HepG2 (cell line): ENCODE measurements around the gene UBE4A.

ENCODE experiments used
- KDM5B ChIP-seq: sonication (generic); formaldehyde crosslinking; IDR thresholded peaks from 2 replicates; pipeline ENCODE4 v1.4.0; 2020; ENCODE audit warnings: missing genetic modification reagents, mild to moderate bottlenecking, borderline replicate concordance
- POLR2A ChIP-seq, 2 experiments: IDR thresholded peaks; 2 replicates each; pipeline ENCODE4 v1.6.1; 2011; ENCODE audit warnings: low read depth in 2 of 2, low read length in 2 of 2, mild to moderate bottlenecking in 1 of 2, moderate library complexity in 1 of 2; ENCODE audit not compliant: insufficient read depth in 1 of 2
- TF ChIP-seq, protein P1 (sequence below): sonication (generic); formaldehyde crosslinking; IDR thresholded peaks from 2 replicates; pipeline ENCODE4 v1.5.0; 2020; ENCODE audit warnings: mild to moderate bottlenecking, missing genetic modification reagents, moderate library complexity

DNA sequence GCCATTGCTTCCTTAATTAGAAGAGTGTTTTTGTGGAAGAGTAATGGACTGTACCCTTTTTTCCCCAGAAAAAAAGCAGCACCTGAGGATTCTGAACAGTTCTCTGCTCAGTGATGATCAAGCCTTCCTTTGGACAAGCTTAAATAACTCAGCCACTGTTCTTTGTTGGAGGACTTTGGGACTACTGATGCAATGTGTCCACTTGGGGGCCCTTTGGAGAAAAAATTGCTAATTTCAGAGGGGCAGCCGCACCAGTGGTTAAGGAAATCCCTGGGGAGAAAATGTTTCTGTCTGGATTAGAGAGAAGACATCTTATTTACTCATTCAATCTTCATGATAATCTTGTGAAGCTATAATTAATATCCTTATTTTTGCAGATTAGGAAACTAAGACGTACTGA, 71.6 kb downstream of the UBE4A start:
- TF ChIP-seq KDM5B (CRISPR knock-in tag) (no peak), POLR2A (IDR thresholded peaks at IDR 0.05; ENCODE audit: insufficient read depth in 1 of 2, low read depth in 2 of 2, low read length in 2 of 2) (no peak)
- TF ChIP-seq, protein P1, sequence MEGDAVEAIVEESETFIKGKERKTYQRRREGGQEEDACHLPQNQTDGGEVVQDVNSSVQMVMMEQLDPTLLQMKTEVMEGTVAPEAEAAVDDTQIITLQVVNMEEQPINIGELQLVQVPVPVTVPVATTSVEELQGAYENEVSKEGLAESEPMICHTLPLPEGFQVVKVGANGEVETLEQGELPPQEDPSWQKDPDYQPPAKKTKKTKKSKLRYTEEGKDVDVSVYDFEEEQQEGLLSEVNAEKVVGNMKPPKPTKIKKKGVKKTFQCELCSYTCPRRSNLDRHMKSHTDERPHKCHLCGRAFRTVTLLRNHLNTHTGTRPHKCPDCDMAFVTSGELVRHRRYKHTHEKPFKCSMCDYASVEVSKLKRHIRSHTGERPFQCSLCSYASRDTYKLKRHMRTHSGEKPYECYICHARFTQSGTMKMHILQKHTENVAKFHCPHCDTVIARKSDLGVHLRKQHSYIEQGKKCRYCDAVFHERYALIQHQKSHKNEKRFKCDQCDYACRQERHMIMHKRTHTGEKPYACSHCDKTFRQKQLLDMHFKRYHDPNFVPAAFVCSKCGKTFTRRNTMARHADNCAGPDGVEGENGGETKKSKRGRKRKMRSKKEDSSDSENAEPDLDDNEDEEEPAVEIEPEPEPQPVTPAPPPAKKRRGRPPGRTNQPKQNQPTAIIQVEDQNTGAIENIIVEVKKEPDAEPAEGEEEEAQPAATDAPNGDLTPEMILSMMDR: peak; percentile 56
